Endothelial cell of umbilical vein (primary cell): ENCODE measurements around the gene LRRTM3. TPM values are rescaled to one million over a fixed set of nuclear protein-coding genes. Genes with fewer than 3 reads are reported as not detected.

Experiments
- BruUV-seq: library from RNA; stranded (reverse); fragments of 400-500 nt; replicated peaks from 2 replicates; lab custom pipeline; 2021; lab: Mats Ljungman, UMichigan
- CTCF ChIA-PET: fragments of 300-600, 350-600 bp; sonication (Branson Sonifier 250); formaldehyde crosslinking; loops from one replicate; lab custom pipeline; 2021; ENCODE audit warnings: antibody characterized with exemption, inconsistent platforms; lab: Charles Lee
- POLR2A ChIA-PET: fragments of 300-600, 350-600 bp; sonication (Branson Sonifier 250); formaldehyde crosslinking; loops from one replicate; lab custom pipeline; 2021; ENCODE audit warnings: antibody characterized with exemption, inconsistent platforms; lab: Charles Lee
- DNase-seq: peaks from one replicate; pipeline ENCODE4 v3.0.0-alpha.2; 2011; ENCODE audit warnings: low read depth, low spot score
- FAIRE-seq: peaks from 2 replicates; lab custom pipeline; 2011; peaks lifted over from hg19 to GRCh38; lab: Jason Lieb, UNC
- H2AFZ ChIP-seq: 2 replicates; pipeline ENCODE4 v1.6.0; 2012; ENCODE audit warnings: low read depth, low read length, control low read depth, inconsistent platforms
- H3K27ac ChIP-seq: 2 replicates; pipeline ENCODE4 v1.5.1; 2011; ENCODE audit warnings: low read depth, mild to moderate bottlenecking, control low read depth, low read length, moderate library complexity; ENCODE audit not compliant: insufficient read depth
- H3K27me3 ChIP-seq, 2 experiments: 2 replicates each; pipeline versions ENCODE4 v1.6.0 to v1.6.1; 2011; ENCODE audit warnings: low read length in 2 of 2, mixed read lengths in 1 of 2; ENCODE audit not compliant: control insufficient read depth in 2 of 2, insufficient read depth in 2 of 2
- H3K36me3 ChIP-seq, 2 experiments: 2 replicates in 1 of 2; 3 replicates in 1 of 2; pipeline ENCODE4 v1.5.1; 2011; ENCODE audit warnings: low read length in 2 of 2, mild to moderate bottlenecking in 1 of 2, moderate library complexity in 1 of 2; ENCODE audit not compliant: control insufficient read depth in 2 of 2, insufficient read depth in 2 of 2; ENCODE audit errors: extremely low read depth in 1 of 2
- H3K4me1 ChIP-seq: 3 replicates; pipeline ENCODE4 v1.5.1; 2011; ENCODE audit warnings: mild to moderate bottlenecking, low read length; ENCODE audit not compliant: control insufficient read depth, insufficient read depth; ENCODE audit errors: extremely low read depth
- H3K4me2 ChIP-seq: 2 replicates; pipeline ENCODE4 v1.6.1; 2011; ENCODE audit warnings: low read length, control low read depth, mixed read lengths; ENCODE audit not compliant: insufficient read depth
- H3K4me3 ChIP-seq, 3 experiments: fragments of 200-600 bp in 1 of 3; sonication (generic), shearing (Covaris generic) in 1 of 3; replicated peaks in 1 of 3; 2 replicates each; pipeline ENCODE4 v1.5.1; 2011 to 2016; ENCODE audit warnings: control low read depth in 3 of 3, low read length in 3 of 3, mild to moderate bottlenecking in 2 of 3, inconsistent platforms in 1 of 3, low read depth in 1 of 3, moderate library complexity in 1 of 3; ENCODE audit not compliant: insufficient read depth in 1 of 3
- H3K79me2 ChIP-seq: 2 replicates; pipeline ENCODE4 v1.6.0; 2012; ENCODE audit warnings: low read length, inconsistent platforms; ENCODE audit not compliant: control insufficient read depth, insufficient read depth
- H3K9ac ChIP-seq: replicated peaks from 2 replicates; pipeline ENCODE3; 2011; ENCODE audit warnings: low read length, control low read depth; ENCODE audit not compliant: insufficient read depth; ENCODE audit errors: extremely low read depth
- H3K9me1 ChIP-seq: replicated peaks from 3 replicates; pipeline ENCODE4 v1.6.0; 2011; ENCODE audit warnings: mild to moderate bottlenecking, low read length; ENCODE audit not compliant: control insufficient read depth, insufficient read depth; ENCODE audit errors: extremely low read depth
- H3K9me3 ChIP-seq: replicated peaks from 2 replicates; pipeline ENCODE4 v1.5.1; 2012; ENCODE audit warnings: low read length, inconsistent platforms; ENCODE audit not compliant: control insufficient read depth, insufficient read depth
- H4K20me1 ChIP-seq: replicated peaks from 2 replicates; pipeline ENCODE3; 2011; ENCODE audit warnings: mild to moderate bottlenecking, low read length; ENCODE audit not compliant: control insufficient read depth, insufficient read depth; ENCODE audit errors: extremely low read depth
- GATA2 ChIP-seq: IDR thresholded peaks from 2 replicates; pipeline ENCODE4 v1.7.0; 2011; ENCODE audit warnings: low read depth, mild to moderate bottlenecking, moderate library complexity, mixed read lengths, low read length; ENCODE audit not compliant: insufficient read length, insufficient read depth
- JUN ChIP-seq: IDR thresholded peaks from 2 replicates; pipeline ENCODE4 v1.6.1; 2011; ENCODE audit warnings: borderline replicate concordance, low read depth; ENCODE audit not compliant: insufficient read length, insufficient read depth
- MYC ChIP-seq: IDR thresholded peaks from one replicate; pipeline ENCODE4 v1.6.1; 2011; ENCODE audit warnings: mild to moderate bottlenecking, low read depth, low read length
- POLR2A ChIP-seq: IDR thresholded peaks from 2 replicates; pipeline ENCODE4 v1.6.1; 2012; ENCODE audit warnings: low read depth, mild to moderate bottlenecking, control low read depth, low read length
- POLR2AphosphoS5 ChIP-seq: IDR thresholded peaks from 2 replicates; pipeline ENCODE4 v1.6.1; 2012; ENCODE audit warnings: low read depth, mild to moderate bottlenecking, control low read depth, low read length, moderate library complexity; ENCODE audit not compliant: insufficient read depth
- dilution Hi-C: fragments of 300-500 bp; cut with MboI; formaldehyde crosslinking; loops from one replicate; pipeline ENCODE4 v1.15.0; 2019; ENCODE audit warnings: low sequenced_read_pairs; ENCODE audit not compliant: extremely low pct_ligation_motif_present
- intact Hi-C: fragments of 100-400 bp; cut with micrococcal nuclease; formaldehyde crosslinking; loops from one replicate; pipeline ENCODE4 v1.10.0; 2022
- polyA plus RNA-seq, 4 experiments: library from polyadenylated mRNA; depleted of rRNA in 3 of 4; stranded (reverse) in 3 of 4; unstranded in 1 of 4; fragments of >200 nt; gene quantifications; 2 replicates each; pipeline versions ENCODE4 v1.2.1 to v1.2.3, GENCODE V29; 2011 to 2012; ENCODE audit warnings: missing spikeins in 1 of 4
- total RNA-seq: library from RNA; stranded (reverse); gene quantifications from 2 replicates; pipeline ENCODE4 v1.2.3, GENCODE V29; 2021
- TF ChIP-seq, protein P1 (sequence below): IDR thresholded peaks from 2 replicates; pipeline ENCODE4 v1.6.1; 2011; ENCODE audit not compliant: insufficient read depth, insufficient read length
- TF ChIP-seq, protein P2 (sequence below), 2 donors: IDR thresholded peaks; 1 replicate in 1 of 2; 2 replicates in 1 of 2; pipeline ENCODE4 v1.5.1; 2011; ENCODE audit warnings: low read length in 2 of 2, mild to moderate bottlenecking in 2 of 2, moderate library complexity in 2 of 2, control low read depth in 1 of 2, inconsistent platforms in 1 of 2, low read depth in 1 of 2; ENCODE audit not compliant: insufficient read depth in 1 of 2; ENCODE audit errors: extremely low read depth in 1 of 2

Gene LRRTM3
- total and polyA plus RNA-seq, 2 donors (not counting 3 experiments of a cell fraction or from before 2014, with no cell fraction given), result not detected

DNA sequence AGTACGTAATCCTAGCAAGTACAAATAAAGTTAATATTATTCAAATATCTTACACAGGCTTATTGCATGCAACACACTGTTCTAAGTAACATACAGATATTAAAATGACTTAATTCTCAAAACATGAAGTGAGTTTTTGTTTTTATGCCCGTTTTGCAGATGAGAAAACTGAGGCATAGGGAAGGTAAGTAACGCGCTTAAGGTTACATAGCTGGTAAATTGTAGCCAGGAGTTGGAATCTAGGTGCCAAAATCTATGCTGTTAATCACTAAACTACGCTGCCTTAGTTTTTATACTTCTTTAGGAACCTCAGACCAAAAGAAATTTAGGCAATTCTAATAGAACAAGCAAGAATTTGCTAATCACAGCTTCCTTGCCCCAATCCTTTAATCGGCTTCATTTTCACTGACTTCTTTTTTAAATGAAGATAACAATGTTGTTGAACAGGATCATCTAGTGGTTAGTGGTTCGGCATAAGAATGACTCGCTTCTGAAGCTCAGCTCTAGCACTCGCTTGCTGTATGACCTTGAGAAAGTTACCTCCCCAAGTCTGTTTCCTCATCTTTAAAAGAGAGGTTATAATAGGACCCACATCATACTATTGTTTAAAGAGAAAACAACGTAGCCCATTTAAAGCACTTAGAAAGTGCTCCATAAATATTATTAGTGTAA, 1.0 kb upstream of the LRRTM3 start:
- H3K79me2 ChIP-seq, result no peaks in the 10 kb centered on the region
- no peak overlapping the region for H3K27ac ChIP-seq
- no peak overlapping the region for H2AFZ ChIP-seq
- no TSS peak for BruUV-seq
- no peak overlapping the region for H3K9ac ChIP-seq
- intact Hi-C loops, result no loop called here
- CTCF ChIA-PET, result no interaction called here
- H3K4me2 ChIP-seq, result no peak overlapping the region
- no peaks in the 10 kb centered on the region for H3K9me3 ChIP-seq
- H4K20me1 ChIP-seq, result no peaks in the 10 kb centered on the region
- POLR2A ChIA-PET, result no interaction called here
- DNase-seq, result no peak
- H3K4me3 ChIP-seq, result no peak overlapping the region
- no peaks in the 10 kb centered on the region for H3K4me1 ChIP-seq
- H3K27me3 ChIP-seq, result peaks cover 25 to 28% of the 10 kb centered on the region in 2 experiments
- FAIRE-seq, result no peak
- TF ChIP-seq POLR2A, result no peak
- no peak for TF ChIP-seq GATA2
- TF ChIP-seq POLR2AphosphoS5, result no peak
- TF ChIP-seq, protein P1, sequence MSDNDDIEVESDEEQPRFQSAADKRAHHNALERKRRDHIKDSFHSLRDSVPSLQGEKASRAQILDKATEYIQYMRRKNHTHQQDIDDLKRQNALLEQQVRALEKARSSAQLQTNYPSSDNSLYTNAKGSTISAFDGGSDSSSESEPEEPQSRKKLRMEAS, result no peak
- no peak for TF ChIP-seq JUN
- dilution Hi-C loops, result no loop called here
- H3K9me1 ChIP-seq, result no peaks in the 10 kb centered on the region
- no peaks in the 10 kb centered on the region for H3K36me3 ChIP-seq

DNA sequence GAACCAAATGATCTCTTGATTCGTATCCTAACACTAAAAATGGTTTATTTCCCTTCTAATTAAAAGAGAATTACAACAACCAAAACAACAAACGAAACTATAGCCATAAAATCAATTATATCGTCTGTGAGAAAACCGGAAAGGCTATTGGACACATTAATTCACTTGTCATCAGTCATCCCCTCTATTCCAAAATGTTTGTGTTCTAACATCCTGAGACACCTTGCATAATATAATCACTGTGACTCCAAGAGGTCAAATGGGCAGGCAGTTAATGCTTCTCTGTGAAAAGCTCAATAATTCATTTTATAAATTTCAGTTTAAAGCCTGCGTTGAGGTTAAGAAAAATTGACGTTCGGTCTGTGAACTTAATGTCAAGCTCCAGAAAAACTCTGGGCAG, 463 bp upstream of the LRRTM3 start:
- ChIA-PET CTCF (interaction anchor here (0.7 to 1.0 kb wide), 3 partner anchors 13 to 1947 kb away, joined by 3 to 5 read pairs (median 3); no protein-coding TSS in a partner anchor), POLR2A (no interaction called here)
- H3K79me2 ChIP-seq, result no peaks in the 10 kb centered on the region
- H4K20me1 ChIP-seq, result no peaks in the 10 kb centered on the region
- H3K4me3 ChIP-seq, result no peak overlapping the region
- BruUV-seq, result no TSS peak
- no peaks in the 10 kb centered on the region for H3K9me3 ChIP-seq
- no peak overlapping the region for H2AFZ ChIP-seq
- no peaks in the 10 kb centered on the region for H3K9me1 ChIP-seq
- no peak overlapping the region for H3K9ac ChIP-seq
- H3K27me3 ChIP-seq, result peaks cover 25 to 28% of the 10 kb centered on the region in 2 experiments
- DNase-seq (no peak), FAIRE-seq (no peak)
- no peak overlapping the region for H3K27ac ChIP-seq
- intact Hi-C loops, result no loop called here
- dilution Hi-C loops, result no loop called here
- TF ChIP-seq MYC (no peak), JUN (no peak), POLR2A (no peak), POLR2AphosphoS5 (no peak)
- TF ChIP-seq, protein P2, sequence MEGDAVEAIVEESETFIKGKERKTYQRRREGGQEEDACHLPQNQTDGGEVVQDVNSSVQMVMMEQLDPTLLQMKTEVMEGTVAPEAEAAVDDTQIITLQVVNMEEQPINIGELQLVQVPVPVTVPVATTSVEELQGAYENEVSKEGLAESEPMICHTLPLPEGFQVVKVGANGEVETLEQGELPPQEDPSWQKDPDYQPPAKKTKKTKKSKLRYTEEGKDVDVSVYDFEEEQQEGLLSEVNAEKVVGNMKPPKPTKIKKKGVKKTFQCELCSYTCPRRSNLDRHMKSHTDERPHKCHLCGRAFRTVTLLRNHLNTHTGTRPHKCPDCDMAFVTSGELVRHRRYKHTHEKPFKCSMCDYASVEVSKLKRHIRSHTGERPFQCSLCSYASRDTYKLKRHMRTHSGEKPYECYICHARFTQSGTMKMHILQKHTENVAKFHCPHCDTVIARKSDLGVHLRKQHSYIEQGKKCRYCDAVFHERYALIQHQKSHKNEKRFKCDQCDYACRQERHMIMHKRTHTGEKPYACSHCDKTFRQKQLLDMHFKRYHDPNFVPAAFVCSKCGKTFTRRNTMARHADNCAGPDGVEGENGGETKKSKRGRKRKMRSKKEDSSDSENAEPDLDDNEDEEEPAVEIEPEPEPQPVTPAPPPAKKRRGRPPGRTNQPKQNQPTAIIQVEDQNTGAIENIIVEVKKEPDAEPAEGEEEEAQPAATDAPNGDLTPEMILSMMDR (IDR thresholded peaks at IDR 0.05; ENCODE audit: extremely low read depth in 1 of 2, insufficient read depth in 1 of 2, low read depth in 1 of 2, low read length in 2 of 2), result no peak
- no peaks in the 10 kb centered on the region for H3K4me1 ChIP-seq
- H3K4me2 ChIP-seq, result no peak overlapping the region
- H3K36me3 ChIP-seq, result no peaks in the 10 kb centered on the region
